SK-N-SH (cell line): ENCODE measurements around the gene MEP1A. TPM values are rescaled to one million over a fixed set of nuclear protein-coding genes. Genes with fewer than 3 reads are reported as not detected.
"Not testable (repeated sequence)": the region's sequence is repeated elsewhere in the genome, so short reads cannot be mapped to it uniquely, and the experiment has no call there.

Experiments used
- CTCF ChIA-PET: fragments of 300-600, 350-600 bp; formaldehyde crosslinking; extraction: SDS; loops from one replicate; lab custom pipeline; 2021; lab: Yijun Ruan, JAX
- POLR2A ChIA-PET: fragments of 350-600 bp; sonication (Branson Sonifier 250); formaldehyde crosslinking; extraction: SDS; loops from one replicate; lab custom pipeline; 2020; ENCODE audit warnings: antibody characterized with exemption, inconsistent platforms; lab: Yijun Ruan, JAX
- DNase-seq: peaks from one replicate; pipeline ENCODE4 v3.0.0; 2012
- H2AFZ ChIP-seq: fragments of 200-600 bp; sonication (generic); 2 replicates; pipeline ENCODE4 v1.8.1; 2016; ENCODE audit warnings: antibody characterized with exemption, mild to moderate bottlenecking, low read depth
- H3F3A ChIP-seq: fragments of 200-600 bp; sonication (generic); replicated peaks from 2 replicates; pipeline ENCODE3; 2016; ENCODE audit warnings: antibody characterized with exemption, mild to moderate bottlenecking; ENCODE audit not compliant: insufficient read depth
- H3K27ac ChIP-seq, 2 experiments: fragments of 200-500 bp in 1 of 2; fragments of 200-600 bp in 1 of 2; sonication (Bioruptor generic) in 1 of 2; sonication (generic), shearing (Covaris generic) in 1 of 2; 2 replicates each; pipeline versions ENCODE4 v1.5.1 to v1.6.1; 2014 to 2016; ENCODE audit warnings: low read depth in 2 of 2, inconsistent platforms in 1 of 2, low read length in 1 of 2, mild to moderate bottlenecking in 1 of 2, mixed read lengths in 1 of 2
- H3K27me3 ChIP-seq: fragments of 200-600 bp; sonication (generic), shearing (Covaris generic); 2 replicates; pipeline ENCODE4 v1.6.1; 2016; ENCODE audit warnings: mixed run types; ENCODE audit not compliant: insufficient read depth
- H3K36me3 ChIP-seq, 2 experiments: fragments of 200-500 bp in 1 of 2; fragments of 200-600 bp in 1 of 2; sonication (Bioruptor generic) in 1 of 2; sonication (generic) in 1 of 2; replicated peaks in 1 of 2; 2 replicates each; pipeline versions ENCODE3 to v1.5.1; 2014 to 2016; ENCODE audit warnings: low read length in 1 of 2, mild to moderate bottlenecking in 1 of 2; ENCODE audit not compliant: insufficient read depth in 2 of 2, control insufficient read depth in 1 of 2
- H3K4me1 ChIP-seq, 2 experiments: fragments of 200-500 bp in 1 of 2; fragments of 200-600 bp in 1 of 2; sonication (Bioruptor generic) in 1 of 2; sonication (generic), shearing (Covaris generic) in 1 of 2; 2 replicates each; pipeline versions ENCODE4 v1.5.1 to v1.6.1; 2014 to 2016; ENCODE audit warnings: low read depth in 1 of 2, low read length in 1 of 2, mixed run types in 1 of 2; ENCODE audit not compliant: insufficient read depth in 2 of 2, control insufficient read depth in 1 of 2
- H3K4me2 ChIP-seq: fragments of 200-600 bp; sonication (generic), shearing (Covaris generic); 2 replicates; pipeline ENCODE4 v1.6.1; 2017; ENCODE audit warnings: mixed run types
- H3K4me3 ChIP-seq, 2 experiments: fragments of 200-500 bp in 1 of 2; fragments of 200-600 bp in 1 of 2; sonication (Bioruptor generic) in 1 of 2; sonication (generic), shearing (Covaris generic) in 1 of 2; 2 replicates each; pipeline versions ENCODE4 v1.5.1 to v1.8.1; 2014 to 2016; ENCODE audit warnings: low read depth in 2 of 2, inconsistent platforms in 1 of 2, low read length in 1 of 2, mild to moderate bottlenecking in 1 of 2, mixed read lengths in 1 of 2, moderate library complexity in 1 of 2
- H3K79me2 ChIP-seq: fragments of 200-600 bp; sonication (generic); 2 replicates; pipeline ENCODE4 v1.8.1; 2017; ENCODE audit warnings: mild to moderate bottlenecking; ENCODE audit not compliant: insufficient read depth
- H3K9ac ChIP-seq: fragments of 200-600 bp; sonication (generic); 2 replicates; pipeline ENCODE4 v1.6.1; 2017; ENCODE audit warnings: mixed run types
- H3K9me2 ChIP-seq: fragments of 200-600 bp; sonication (generic); 2 replicates; pipeline ENCODE4 v1.6.1; 2017; ENCODE audit warnings: mixed run types
- H3K9me3 ChIP-seq: fragments of 200-600 bp; sonication (generic); 2 replicates; pipeline ENCODE4 v1.6.1; 2017; ENCODE audit warnings: mixed run types, mild to moderate bottlenecking, moderate library complexity
- H4K20me1 ChIP-seq: fragments of 200-600 bp; sonication (generic); 2 replicates; pipeline ENCODE4 v1.6.1; 2017; ENCODE audit warnings: mild to moderate bottlenecking, mixed run types; ENCODE audit not compliant: insufficient read depth
- ELF1 ChIP-seq: IDR thresholded peaks from 2 replicates; pipeline ENCODE4 v1.4.0; 2012
- EP300 ChIP-seq, 2 experiments: IDR thresholded peaks; 2 replicates each; pipeline versions ENCODE4 v1.4.0 to v1.6.1; 2012; ENCODE audit warnings: borderline replicate concordance in 1 of 2, low read depth in 1 of 2, low read length in 1 of 2
- FOXJ3 ChIP-seq: sonication (generic); formaldehyde crosslinking; IDR thresholded peaks from 2 replicates; pipeline ENCODE4 v1.5.1; 2020; ENCODE audit warnings: mild to moderate bottlenecking, missing genetic modification reagents
- FOXM1 ChIP-seq: IDR thresholded peaks from 2 replicates; pipeline ENCODE4 v1.4.0; 2012; ENCODE audit warnings: low read depth, mild to moderate bottlenecking
- GABPA ChIP-seq: IDR thresholded peaks from 2 replicates; pipeline ENCODE4 v1.4.0; 2012; ENCODE audit warnings: low read depth, mild to moderate bottlenecking
- GATA2 ChIP-seq: sonication (generic); formaldehyde crosslinking; IDR thresholded peaks from 2 replicates; pipeline ENCODE4 v1.5.0; 2020; ENCODE audit warnings: mild to moderate bottlenecking, missing genetic modification reagents
- MAX ChIP-seq: IDR thresholded peaks from 2 replicates; pipeline ENCODE4 v1.4.0; 2012; ENCODE audit warnings: low read depth
- NFIC ChIP-seq: IDR thresholded peaks from 2 replicates; pipeline ENCODE4 v1.4.0; 2012; ENCODE audit warnings: borderline replicate concordance
- PBX3 ChIP-seq: IDR thresholded peaks from 2 replicates; pipeline ENCODE4; 2012
- RAD21 ChIP-seq: IDR thresholded peaks from 2 replicates; pipeline ENCODE4 v1.6.1; 2012; ENCODE audit warnings: mild to moderate bottlenecking, low read length
- RFX5 ChIP-seq: IDR thresholded peaks from 2 replicates; pipeline ENCODE4 v1.6.1; 2012; ENCODE audit warnings: mild to moderate bottlenecking, improper control_type of control experiment, low read length
- SIN3A ChIP-seq: IDR thresholded peaks from 2 replicates; pipeline ENCODE4 v1.6.1; 2012; ENCODE audit warnings: low read depth, mild to moderate bottlenecking, low read length, moderate library complexity, borderline replicate concordance
- TAF1 ChIP-seq: IDR thresholded peaks from 2 replicates; pipeline ENCODE4 v1.6.1; 2012; ENCODE audit warnings: low read depth, mild to moderate bottlenecking, low read length, moderate library complexity, borderline replicate concordance
- YY1 ChIP-seq: IDR thresholded peaks from 2 replicates; pipeline ENCODE4 v1.4.0; 2012; ENCODE audit warnings: low read depth, mild to moderate bottlenecking
- ZBTB33 ChIP-seq: IDR thresholded peaks from 2 replicates; pipeline ENCODE4 v1.4.0; 2012; ENCODE audit warnings: low read depth, borderline replicate concordance
- WGBS: methylation state at CpG from one replicate; pipeline ENCODE4 v1.1.6; 2017; ENCODE audit warnings: low lambda C conversion rate; 5-methylcytosine and 5-hydroxymethylcytosine counted together
- polyA plus RNA-seq, 3 experiments: library from polyadenylated mRNA; depleted of rRNA; stranded (reverse); fragments of >200 nt; gene quantifications; 2 replicates each; pipeline ENCODE4 v1.2.3, GENCODE V29; 2012

MEP1A gene
- polyA plus RNA-seq, 1 of the 3 experiments (the other 2 are of a cell fraction), result not detected

DNA sequence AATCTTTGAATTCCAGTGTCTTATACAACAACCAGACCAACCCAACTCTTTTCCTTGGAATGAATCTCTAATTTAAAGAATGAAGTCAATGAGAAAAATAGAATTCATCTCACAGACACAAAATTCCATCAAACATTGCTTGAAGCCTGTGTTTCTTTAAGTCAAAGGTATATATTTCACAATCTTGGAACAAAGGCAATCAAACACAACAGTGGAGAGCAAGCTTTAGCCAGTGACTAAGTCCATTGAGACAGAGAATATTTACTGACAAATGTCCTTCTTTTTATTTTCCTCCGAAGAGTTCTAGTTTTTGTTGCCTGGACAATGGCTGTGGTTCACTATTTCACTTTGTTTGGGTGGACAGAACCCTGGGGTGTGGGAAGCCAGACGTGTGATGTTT is 35.8 kb downstream of the MEP1A start:
- H3K9ac ChIP-seq, result no peak overlapping the region
- WGBS, result 5% methylated on average over 2 of the region's 2 CpGs
- H3K4me1 ChIP-seq, result no peaks in the 10 kb centered on the region
- H3F3A ChIP-seq, result no peaks in the 10 kb centered on the region
- no peak overlapping the region for H2AFZ ChIP-seq
- H3K36me3 ChIP-seq, result no peaks in the 10 kb centered on the region
- POLR2A ChIA-PET, result no interaction called here
- H4K20me1 ChIP-seq, result no peaks in the 10 kb centered on the region
- TF ChIP-seq YY1 (no peak), ZBTB33 (no peak), MAX (no peak), EP300 (IDR thresholded peaks at IDR 0.05; ENCODE audit: borderline replicate concordance in 1 of 2, low read depth in 1 of 2, low read length in 1 of 2) (no peak), RFX5 (no peak), NFIC (no peak)
- TF ChIP-seq, all 33 proteins: peak for 0
- no peak overlapping the region for H3K4me2 ChIP-seq
- DNase-seq, result no peak
- H3K27ac ChIP-seq, result no peak overlapping the region
- CTCF ChIA-PET, result no interaction called here
- H3K9me3 ChIP-seq, result no peaks in the 10 kb centered on the region
- H3K79me2 ChIP-seq, result no peaks in the 10 kb centered on the region
- H3K4me3 ChIP-seq, result no peak overlapping the region
- no peaks in the 10 kb centered on the region for H3K9me2 ChIP-seq
- peaks cover 6% of the 10 kb centered on the region; the same call in 1 of the 2 replicates for H3K27me3 ChIP-seq

DNA sequence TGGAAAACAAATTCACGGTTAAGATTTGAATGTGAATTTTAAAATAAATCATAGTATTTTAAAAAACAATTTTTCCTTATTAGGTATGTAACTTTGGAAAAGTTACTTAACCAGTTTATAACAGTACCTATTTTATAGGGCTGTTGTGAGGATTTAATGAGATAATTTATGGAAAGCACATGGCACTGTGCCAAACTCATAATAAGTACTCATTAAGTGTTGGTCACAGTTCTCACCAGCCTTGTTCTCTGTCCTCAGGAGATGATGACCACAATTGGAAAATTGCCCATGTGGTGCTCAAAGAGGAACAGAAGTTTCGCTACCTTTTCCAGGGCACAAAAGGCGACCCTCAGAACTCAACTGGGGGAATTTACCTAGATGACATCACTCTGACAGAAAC is 39.6 kb downstream of the MEP1A start:
- CTCF ChIA-PET, result interaction anchor here (1.3 kb wide), 1 partner anchor 16 kb away, joined by 3 read pairs; no protein-coding TSS in a partner anchor
- no peak overlapping the region for H3K9ac ChIP-seq
- no peaks in the 10 kb centered on the region for H4K20me1 ChIP-seq
- no peak overlapping the region for H2AFZ ChIP-seq
- no peaks in the 10 kb centered on the region for H3K9me2 ChIP-seq
- WGBS, result 4% methylated on average over 3 of the region's 3 CpGs
- no peak for DNase-seq
- no peaks in the 10 kb centered on the region for H3K9me3 ChIP-seq
- no peaks in the 10 kb centered on the region for H3K36me3 ChIP-seq
- POLR2A ChIA-PET, result no interaction called here
- H3K4me2 ChIP-seq, result no peak overlapping the region
- H3F3A ChIP-seq, result no peaks in the 10 kb centered on the region
- no peak overlapping the region for H3K4me3 ChIP-seq
- H3K27me3 ChIP-seq, result peaks cover 5% of the 10 kb centered on the region; the same call in 1 of the 2 replicates
- TF ChIP-seq ELF1 (no peak), FOXM1 (no peak), GATA2 (CRISPR knock-in tag) (no peak), SIN3A (no peak), GABPA (no peak), RAD21 (no peak), TAF1 (no peak), FOXJ3 (CRISPR knock-in tag) (no peak), RFX5 (no peak), YY1 (no peak), PBX3 (no peak)
- TF ChIP-seq, all 33 proteins: peak for 0
- no peak overlapping the region for H3K27ac ChIP-seq
- no peaks in the 10 kb centered on the region for H3K4me1 ChIP-seq
- H3K79me2 ChIP-seq, result no peaks in the 10 kb centered on the region

DNA sequence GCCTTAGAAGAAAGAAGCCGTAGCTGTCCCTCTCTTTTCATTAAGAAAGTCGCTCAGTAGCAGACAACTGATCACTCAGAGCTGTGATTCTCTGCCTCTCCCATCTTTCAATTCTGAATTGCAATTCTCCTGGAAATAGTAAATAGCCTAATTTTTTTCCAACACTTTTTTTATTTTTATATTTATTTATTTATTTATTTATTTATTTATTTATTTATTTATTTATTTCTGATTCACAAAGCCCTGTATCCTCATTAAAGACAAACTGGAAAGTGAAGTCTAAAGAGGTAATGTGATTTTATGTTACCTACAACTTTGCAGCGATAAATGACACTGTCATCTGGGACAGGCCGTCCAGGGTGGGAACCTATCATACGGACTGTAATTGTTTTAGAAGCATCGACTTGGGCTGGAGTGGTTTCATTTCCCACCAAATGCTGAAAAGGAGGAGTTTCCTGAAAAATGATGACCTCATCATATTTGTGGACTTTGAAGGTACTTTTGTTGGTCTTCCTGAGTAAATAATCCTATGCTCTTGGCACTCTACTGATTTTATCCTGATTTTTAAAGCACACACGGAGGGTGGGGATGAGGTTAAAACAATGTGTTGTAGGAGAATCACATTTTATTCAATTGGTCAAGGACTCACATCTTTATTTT is 41.2 kb downstream of the MEP1A start:
- H3K9ac ChIP-seq, H4K20me1 ChIP-seq, H3K4me1 ChIP-seq, H3K4me2 ChIP-seq, H3K36me3 ChIP-seq, H3K4me3 ChIP-seq, H3F3A ChIP-seq, H3K79me2 ChIP-seq, H3K27ac ChIP-seq, DNase-seq, H3K9me2 ChIP-seq, POLR2A ChIA-PET, H2AFZ ChIP-seq, H3K9me3 ChIP-seq, H3K27me3 ChIP-seq: not testable (repeated sequence)
- CTCF ChIA-PET, result interaction anchor here (0.6 kb wide), 1 partner anchor 58 kb away, joined by 3 read pairs; no protein-coding TSS in a partner anchor
- 42% methylated on average over 7 of the region's 7 CpGs for WGBS

- H3K9me2 ChIP-seq, H3K36me3 ChIP-seq, H3K27me3 ChIP-seq, H4K20me1 ChIP-seq, H3K4me1 ChIP-seq, H3K4me2 ChIP-seq, H3K9ac ChIP-seq, H3K9me3 ChIP-seq, H3K27ac ChIP-seq, CTCF ChIA-PET, DNase-seq, H3K4me3 ChIP-seq, H2AFZ ChIP-seq, H3F3A ChIP-seq, POLR2A ChIA-PET, H3K79me2 ChIP-seq: not testable (repeated sequence)
- WGBS, result no CpG with 5 or more reads among the region's 2 CpGs
These were observed 41.8 kb downstream of the MEP1A start for GRCh38 chr6:46834991-46835390.
